Measurements from ENCODE around the gene PODNL1.

GRCh38 chr19:13982773-13983172 is 44.6 kb upstream of the PODNL1 start:
- no peak for TF ChIP-seq CTCF (IDR thresholded peaks at IDR 0.05)
- TF ChIP-seq NR2C2 (CRISPR knock-in tag; IDR thresholded peaks at IDR 0.05): no peak
